HG02763 (cell line): Measurements from ENCODE around the gene SDHB.
"Not testable (repeated sequence)": the region's sequence is repeated elsewhere in the genome, so short reads cannot be mapped to it uniquely, and the experiment has no call there.

Experiments used
- ATAC-seq: cut with Tn5 transposase; IDR thresholded peaks from one replicate; pipeline ENCODE4 v1.9.1; 2021; ENCODE audit warnings: mild to moderate bottlenecking, moderate library complexity; ENCODE audit not compliant: unreplicated experiment

Gene SDHB

DNA sequence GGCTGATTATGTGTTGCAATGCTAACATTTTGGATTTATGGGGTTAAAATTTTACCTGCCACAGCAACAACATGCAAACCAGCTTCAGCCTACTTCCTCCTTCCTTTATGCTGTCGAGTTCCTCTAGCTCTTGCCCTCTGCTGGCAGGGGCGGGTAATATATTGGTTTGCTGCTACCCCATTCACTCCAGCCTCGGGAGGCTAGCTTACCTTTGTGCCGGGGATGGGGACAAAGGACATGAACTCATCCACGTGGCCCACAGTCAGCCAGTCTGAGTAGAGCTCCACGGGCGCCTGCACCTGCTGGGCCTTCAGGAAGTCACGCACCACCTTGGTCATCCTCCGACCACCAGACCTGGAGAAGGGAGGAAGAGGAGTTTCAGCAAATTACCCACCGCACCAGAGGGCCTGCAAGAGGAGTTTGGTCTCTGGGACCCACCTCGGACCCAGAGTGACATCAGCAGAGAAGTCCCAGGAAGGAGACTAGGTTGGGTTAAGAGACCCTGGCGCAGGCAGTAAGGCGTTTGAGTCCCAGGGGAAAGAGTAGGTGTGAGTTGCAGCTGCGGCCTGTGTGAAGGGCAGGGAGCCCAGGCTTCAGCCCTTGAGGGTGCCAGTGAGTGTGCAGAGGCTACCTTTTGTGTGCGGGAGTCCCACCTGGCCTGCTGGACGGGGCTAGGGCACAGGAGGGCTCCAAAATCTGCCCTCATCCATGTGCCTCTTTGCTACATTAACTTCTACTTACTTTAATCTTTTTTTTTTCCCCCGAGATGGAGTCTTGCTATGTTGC lies 21.8 kb upstream of the SDHB start:
- ATAC-seq: no peak

DNA sequence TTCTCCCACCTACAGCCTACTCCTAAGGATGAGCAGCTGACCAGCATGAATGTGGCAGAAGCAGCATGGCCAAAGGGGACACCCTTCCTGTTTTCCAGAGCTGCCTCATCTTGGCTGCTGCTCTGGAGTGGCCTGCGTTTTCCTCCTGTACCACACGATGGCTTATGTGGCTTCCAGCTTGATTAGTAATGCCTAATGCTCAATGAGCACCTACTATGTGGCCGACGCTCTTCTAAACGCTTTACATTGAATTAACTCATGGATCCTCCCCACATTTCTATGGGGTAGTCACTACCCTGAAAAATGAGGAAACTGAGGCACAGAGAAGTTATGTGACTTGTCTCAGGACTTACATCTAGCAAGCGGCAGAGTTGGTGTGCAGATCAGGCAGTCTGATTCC lies 18.0 kb upstream of the SDHB start:
- ATAC-seq: no peak

DNA sequence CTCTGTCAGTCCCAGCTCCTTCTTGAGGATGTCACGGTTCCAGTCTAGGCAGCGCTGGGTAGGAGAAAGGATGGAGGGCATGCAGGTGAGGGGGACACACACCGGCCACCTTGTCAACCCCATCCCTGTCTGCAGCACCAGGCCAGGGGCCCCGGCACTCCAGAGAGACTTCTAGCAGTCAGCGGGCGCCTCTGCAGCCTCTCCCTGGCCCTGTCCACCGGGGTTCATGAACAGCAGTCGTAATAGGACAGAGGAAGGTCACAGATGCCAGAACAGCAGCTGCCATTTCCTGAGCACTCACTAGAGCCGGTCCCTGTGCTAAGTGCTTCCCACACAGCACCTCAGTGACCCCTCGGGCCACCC lies 16.3 kb upstream of the SDHB start:
- no peak for ATAC-seq

DNA sequence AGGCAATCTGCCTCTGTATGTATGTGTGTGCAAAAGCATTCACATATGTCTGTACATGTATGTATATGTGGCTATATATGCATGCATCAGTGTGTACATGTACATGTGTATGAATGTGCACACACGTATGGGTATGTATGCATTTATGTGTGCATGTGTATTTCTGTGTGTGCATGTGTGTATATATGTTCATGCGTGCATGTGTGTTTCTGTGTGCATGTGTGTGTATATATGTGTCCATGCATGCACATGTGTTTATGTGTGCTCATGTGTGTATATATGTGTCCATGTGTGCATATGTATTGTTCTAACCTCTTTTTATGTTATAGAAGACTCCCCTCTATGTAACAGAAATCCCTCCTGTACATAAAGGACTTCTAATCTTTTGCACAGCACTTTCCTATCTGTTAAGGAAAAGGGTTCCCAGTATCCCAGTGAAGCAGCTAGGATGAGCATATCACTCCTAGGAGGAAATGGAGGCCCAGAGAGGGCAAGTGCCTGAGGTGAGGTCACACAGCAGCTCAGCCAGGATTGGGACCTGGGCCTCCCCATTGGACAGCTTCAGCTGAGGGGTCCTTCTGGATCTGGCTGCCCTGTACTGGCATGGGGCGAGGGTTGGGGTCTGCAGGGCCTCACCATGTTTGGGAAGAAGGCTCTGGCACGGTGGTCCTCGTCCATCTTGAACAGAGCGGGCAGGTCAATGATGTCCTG lies 15.8 kb upstream of the SDHB start:
- ATAC-seq: no peak

DNA sequence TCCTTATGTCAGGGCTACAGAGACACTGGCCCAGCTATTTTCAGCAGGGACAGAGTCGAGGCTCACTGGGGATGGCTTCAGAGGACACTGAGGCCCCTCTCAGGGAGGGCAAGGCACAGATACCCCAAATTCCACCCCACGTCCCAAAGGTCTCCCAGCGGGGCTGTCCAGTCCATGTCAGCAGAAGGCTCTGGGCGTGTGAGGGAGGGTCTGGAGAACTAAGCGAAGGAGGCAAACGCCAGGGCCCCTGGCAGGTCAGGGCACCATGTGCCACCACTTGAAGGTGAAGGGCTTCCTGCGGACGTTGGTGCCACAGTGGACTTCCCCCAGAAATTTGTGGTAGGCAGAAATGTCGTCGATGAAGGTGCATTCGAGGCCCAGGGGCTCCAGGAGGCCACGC lies 15.0 kb upstream of the SDHB start:
- no peak for ATAC-seq

DNA sequence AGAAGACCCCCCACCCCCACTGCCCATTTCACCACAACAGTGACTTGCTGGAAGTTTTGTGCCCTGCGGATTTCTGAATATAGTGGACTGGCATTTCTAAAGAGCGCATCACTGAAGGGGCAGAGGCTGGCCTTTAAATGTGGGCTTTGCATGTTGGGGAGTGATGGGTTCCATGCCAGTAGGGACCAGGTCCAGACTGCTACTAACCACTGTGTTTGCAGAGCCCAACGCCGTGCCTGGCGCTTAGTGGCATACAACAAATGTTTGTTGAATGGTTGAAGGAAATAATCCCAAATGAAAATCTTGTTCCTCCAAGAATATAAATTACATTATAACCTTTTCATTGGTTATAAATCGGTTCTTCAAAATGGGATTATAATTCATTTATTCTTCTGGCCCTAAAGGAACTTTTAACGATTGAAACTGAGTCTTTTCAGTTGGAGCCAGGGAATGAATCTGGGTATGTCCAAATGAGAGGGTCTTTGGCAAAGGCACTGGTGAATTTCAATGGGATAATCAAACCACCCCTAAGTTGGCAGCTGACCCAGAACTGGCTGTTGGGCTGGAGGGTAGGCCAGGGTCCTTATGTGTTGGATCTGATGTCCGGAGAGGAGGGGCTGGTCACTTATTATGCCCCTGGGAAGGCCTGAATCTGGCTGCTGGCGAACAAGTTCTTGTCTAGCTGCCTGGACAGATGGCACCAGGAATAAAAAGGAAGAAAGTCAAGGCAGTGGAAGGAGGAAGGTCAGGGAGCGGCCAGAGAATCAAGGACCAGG lies 13.8 kb upstream of the SDHB start:
- no peak for ATAC-seq

DNA sequence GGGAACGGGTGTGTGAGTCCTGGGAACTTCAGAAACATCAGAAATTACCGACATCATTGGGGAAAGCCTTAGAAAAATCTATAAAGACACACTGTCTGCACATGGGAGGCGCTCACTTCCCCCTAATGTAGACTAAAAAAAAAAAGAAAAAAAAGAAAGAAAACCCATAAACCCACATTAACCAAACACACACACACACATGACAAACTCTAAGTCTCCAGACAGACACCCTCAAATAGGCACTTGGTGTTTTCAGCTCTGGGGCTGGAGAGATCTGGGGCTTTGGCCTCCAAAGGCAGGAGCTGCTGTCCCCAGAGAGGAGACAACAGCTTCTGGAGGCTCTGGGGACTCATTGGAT lies 13.2 kb upstream of the SDHB start:
- ATAC-seq: no peak

DNA sequence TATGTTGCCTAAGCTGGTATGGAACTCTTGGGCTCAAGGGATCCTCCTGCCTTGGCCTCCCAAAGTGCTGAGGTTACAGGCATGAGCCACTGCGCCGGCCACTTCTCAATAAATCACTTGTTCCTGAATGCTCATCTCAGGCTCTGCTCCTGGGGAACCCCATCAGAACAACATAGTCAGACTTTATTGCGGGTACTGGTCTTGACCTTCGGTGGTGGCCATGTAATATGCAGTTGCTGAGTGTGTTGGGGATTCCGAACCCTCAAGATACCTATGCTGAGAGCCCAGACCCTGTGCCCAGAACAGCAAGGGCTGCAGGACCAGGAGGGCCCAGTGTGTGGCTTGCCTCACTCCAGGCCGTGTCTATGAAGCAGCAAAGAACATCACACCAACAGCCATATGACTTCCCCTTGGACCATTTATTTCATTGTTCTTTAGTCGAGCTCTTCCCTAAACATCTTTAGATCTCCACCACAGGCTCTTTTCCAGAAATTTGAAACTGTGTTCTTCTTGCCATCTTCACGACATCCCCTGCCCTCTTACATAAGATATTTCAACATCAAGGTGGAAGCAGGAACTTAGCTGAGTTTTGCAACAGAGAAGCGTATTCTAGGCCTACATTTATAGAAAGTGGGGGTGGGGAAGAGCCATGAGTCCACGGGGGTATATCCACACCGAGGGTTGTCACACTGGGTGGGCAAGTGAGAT lies 12.7 kb upstream of the SDHB start:
- ATAC-seq: no peak

DNA sequence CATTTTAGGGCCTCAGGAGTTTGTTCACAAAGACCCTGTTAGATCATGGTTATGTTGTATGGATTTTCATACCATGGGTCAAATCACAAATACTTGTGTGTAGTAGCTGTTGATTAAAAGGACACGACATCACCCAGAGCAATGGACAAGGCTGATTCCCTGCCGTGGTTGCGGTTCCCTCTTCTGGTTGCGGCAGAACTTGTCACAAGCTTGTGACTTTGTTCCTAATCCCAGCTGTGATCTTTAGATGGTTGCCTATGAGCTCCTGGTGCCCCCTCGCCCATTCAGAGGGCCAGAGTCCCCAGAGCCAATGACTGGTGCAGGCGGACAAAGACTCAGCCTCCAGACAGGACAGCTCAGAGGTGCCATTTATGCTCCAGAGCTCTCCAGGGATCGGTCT lies 11.8 kb upstream of the SDHB start:
- no peak for ATAC-seq

DNA sequence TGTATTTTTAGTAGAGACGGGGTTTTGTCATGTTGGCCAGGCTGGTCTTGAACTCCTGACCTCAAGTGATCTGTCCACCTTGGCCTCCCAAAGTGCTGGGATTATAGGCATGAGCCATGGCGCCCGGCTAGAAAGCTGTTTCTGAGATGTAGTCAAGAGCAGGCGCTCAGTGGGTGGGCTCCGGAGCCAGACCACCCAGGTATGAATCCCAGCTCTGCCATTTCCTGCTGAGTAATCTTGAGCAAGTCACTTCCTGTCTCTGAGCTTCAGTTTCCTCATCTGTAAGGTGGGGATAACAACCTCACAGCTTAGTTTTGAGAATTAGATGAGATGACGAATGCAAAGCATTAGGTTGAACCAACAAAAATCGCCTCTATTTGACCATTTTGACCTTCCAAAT lies 8.9 kb upstream of the SDHB start:
- ATAC-seq: not testable (repeated sequence)

DNA sequence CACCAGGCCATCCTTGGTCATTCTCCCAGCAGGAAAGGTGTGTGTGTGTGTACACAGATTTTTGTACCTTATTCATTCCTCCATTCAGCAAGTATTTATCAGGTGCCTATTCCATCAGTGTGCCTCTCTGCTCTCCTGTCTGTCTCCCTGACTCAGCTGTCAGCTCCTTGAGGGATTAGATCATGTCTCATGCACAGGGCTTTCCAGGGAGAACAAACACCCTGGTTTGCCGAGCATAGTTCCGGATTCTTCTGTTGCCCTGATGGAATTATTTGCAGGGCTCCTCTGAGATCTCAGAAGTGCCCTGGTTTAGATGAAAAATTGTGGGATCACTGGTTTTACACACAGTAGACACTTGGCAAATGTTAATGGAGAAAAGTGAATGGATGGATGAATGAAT lies 8.1 kb upstream of the SDHB start:
- no peak for ATAC-seq

DNA sequence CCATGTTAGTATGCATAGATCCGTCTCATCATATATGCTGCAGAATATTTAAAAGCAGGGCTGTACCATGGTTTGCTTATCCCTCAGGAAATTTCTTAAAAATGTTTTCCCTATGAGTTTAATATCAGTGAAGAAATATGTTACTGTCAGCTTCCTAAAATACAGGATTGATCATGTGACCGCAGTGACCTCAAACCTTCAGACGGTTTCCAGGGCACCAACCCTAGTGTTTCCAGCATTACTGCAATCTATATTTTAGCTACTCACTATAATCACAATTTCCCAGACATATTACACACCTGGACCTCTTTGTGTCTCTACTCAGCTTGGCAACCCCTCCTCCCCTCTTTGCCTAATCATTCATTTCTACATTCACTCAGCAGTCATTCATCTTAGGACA lies 7.7 kb upstream of the SDHB start:
- no peak for ATAC-seq

DNA sequence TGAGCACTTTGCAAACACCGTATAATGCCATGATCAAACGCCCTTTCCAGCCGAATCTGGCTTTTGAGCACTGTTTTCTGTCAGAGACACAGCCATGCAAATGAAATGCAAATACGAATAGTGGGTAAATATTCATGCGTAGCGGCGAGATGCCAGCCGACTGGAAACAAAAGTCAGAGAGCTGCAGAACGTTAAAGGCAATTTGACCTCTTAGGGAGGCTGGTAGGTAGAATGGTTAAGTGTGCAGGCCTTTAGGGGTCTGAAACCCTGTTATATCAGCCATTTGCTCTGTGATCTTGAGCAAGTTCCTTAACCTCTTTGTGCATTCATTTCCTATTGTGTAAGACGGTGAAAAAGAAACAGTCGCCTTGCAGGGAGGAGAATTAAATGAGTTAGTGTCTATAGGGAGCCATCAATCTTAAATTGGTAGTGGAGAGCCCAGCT lies 6.5 kb upstream of the SDHB start:
- no peak for ATAC-seq

DNA sequence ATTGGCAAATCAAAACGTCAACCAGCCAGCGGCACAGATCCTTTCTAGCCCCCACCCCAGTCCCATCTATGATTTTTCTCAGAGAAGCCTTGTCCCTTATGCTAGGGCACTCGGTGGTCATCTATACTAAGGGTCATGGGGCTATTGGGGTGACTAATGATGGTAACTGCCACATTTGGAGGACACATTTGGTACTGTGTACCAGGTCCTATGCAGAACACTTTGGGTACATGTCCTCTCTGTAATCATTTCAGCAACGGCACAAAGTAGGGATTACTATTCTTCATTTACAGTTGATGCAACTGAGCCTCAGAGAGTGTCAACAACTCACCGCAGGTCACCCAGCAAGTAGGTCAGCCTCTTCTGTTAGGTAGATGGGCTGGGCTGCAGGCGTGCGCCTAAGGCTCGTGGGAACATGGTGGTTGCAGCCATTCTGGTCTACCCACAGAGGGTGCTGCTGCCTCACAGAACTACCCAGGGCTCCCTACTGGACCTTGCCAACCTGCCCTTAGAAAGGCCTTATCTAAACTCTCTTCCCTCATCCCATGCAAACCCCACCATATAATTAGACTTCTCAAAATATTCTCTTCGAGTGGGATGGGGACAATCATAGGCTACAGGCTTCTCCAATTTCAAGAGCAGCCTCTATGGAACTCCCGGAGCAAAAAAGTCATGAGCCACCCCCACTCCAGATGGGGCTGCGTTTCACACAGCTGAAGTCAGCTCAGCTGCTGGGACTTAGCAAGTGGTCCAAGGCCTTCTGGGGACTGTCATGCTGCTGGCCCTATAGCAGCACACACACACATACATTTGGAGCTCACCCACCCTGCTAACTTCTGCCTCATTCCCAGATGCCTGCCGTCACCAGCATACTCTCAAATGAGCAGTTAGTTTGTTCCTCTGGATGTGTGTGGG lies 5.8 kb upstream of the SDHB start:
- no peak for ATAC-seq

DNA sequence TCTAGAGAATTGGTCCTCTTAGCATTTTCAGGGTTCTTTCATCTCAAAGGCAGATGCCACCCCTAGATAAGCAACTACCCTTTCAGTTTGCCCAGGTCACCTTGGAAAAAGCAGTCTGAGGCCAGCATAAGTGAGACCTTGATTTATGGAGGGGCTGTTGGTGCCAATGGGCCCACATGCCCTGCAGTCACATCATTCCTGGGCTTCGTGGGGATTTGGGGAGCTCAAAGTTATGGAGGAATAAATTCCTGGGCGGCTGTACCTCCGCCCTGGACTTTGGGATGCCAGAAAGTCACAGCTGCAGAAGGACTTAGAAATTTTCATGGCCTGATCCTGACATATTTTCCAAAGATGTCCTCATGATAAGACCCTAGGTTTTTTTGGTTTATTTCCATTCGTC lies 2.7 kb upstream of the SDHB start:
- ATAC-seq: no peak

DNA sequence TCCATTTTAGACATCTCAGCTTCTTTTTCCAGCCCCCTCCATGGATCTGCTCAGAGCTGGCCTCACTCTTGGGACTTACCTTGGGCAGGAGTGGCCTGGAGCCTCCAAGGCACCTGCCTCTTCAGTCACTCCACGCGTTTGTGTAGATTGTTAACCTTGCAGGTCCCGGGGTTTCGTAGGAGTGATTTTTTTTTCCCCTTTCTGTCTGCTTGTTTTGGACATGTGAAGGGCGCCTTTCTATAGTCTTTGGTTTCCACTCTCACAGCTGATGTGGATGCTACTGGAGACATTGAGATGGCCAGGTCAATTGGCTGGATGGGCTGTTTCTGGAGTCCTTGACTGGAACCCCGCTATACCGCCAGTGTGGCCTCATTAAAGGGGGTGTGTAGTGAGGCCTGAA lies 2.0 kb upstream of the SDHB start:
- ATAC-seq: no peak

DNA sequence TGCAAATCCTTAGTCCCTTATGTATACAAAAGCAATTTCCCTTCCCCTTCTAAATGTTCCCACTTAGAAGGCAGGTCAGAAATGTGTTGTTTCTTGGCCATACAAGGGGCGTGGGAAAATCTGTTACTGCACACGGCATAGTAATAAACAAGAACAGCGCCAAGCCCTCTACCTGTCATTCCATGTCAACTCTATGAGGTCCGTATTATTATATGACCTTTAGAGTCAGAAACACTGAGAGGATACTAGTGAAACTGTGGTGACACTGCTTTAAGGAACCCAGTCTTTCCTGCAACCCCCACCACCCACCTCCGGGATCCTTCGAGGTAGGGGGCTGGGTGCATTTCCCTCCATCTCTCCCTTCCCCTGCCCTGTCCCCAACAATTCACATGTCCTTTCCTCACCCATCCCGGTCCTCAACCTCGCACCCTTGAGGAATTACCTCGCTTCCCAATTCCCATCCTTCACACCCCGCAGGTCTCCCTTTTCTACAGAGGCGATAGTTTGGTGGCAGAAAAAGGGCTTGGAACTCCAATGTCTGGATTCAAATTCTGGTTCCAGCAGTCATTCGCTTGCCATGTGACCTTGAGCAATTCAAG lies 647 bp downstream of the SDHB start:
- ATAC-seq: no peak

DNA sequence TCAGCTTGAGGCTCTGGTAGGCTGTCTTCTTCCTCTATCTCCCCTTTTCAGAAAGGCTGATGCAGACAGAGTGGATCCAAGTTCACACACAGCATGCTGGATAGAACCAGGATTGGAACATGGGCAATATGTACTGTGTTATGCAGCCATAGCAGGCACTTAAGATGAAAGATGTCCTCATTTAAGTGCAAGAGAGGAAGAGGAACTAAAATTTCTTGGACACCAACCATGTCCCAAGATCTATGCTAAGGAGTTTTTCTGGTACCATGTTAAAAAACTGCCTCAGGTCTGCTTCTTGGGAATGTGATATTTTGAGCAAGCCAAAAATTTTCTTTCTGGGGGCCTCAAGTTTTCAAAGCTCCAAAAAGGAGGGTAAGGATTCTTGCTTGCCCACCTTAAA lies 1.2 kb downstream of the SDHB start:
- ATAC-seq: no peak

DNA sequence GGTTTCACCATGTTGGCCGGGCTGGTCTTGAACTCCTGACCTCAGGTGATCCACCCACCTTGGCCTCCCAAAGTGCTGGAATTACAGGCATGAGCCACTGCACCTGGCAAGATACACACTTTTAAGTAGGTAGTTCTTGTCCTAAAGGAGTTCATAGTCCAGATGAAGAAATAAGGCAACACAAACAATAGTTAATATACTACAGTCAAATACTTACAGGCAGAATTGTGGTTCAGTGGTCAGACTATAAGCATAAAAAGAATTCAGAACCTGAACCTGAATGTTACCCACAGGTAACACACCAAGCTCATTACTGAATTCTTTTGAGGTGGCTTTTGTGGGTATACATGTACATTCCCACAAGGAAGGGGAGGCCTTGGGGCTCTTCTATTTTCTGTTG lies 1.8 kb downstream of the SDHB start:
- ATAC-seq: no peak

DNA sequence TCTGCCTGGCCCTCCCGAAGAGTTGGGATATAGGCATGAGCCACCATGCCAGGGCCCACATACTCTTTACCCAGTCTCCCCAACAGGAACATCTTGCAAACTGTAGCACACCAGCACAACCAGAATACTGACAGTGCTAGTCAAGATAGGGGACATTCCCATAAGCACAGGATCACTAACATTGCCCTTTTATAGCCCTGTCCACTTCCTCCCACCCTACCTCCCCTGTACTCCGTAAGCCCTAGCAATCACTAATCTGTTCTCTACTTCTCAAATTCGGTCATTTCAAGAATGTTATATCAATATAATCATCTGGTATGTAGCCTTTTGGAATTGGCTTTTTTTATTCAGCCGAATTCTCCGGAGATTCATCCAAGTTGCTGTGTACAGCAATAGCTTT lies 5.9 kb downstream of the SDHB start:
- no peak for ATAC-seq
